ENCODE measurements around the gene CDH4.

GRCh38 chr20:61253264-61253639 is 1.2 kb downstream of the CDH4 start:
- no peak for TF ChIP-seq CTCF (IDR thresholded peaks at IDR 0.05)
- no peak for TF ChIP-seq POLR2AphosphoS5 (IDR thresholded peaks at IDR 0.05; ENCODE audit: low read depth, low read length)
